Measurements from ENCODE around the gene FAM124B. TPM values are rescaled to one million over a fixed set of nuclear protein-coding genes. Genes with fewer than 3 reads are reported as not detected.

Gene FAM124B
- polyA plus RNA-seq, 1 of the 3 experiments (the other 2 are of a cell fraction), result not detected

GRCh38 chr2:224334726-224335125 is 67.2 kb downstream of the FAM124B start:
- H3K4me2 ChIP-seq, result no peak overlapping the region
- POLR2A ChIA-PET, result no interaction called here
- CTCF ChIA-PET, result no interaction called here
- H4K20me1 ChIP-seq (ENCODE audit: insufficient read depth), result no peaks in the 10 kb centered on the region
- H3K9me2 ChIP-seq, result no peaks in the 10 kb centered on the region
- H3K36me3 ChIP-seq (replicated peaks in 1 of 2; ENCODE audit: control insufficient read depth in 1 of 2, insufficient read depth in 2 of 2, low read length in 1 of 2), result no peaks in the 10 kb centered on the region
- no peaks in the 10 kb centered on the region for H3K9me3 ChIP-seq
- TF ChIP-seq RCOR1 (IDR thresholded peaks at IDR 0.05; ENCODE audit: low read length), result no peak
- no peak for TF ChIP-seq FOXJ3 (CRISPR knock-in tag; IDR thresholded peaks at IDR 0.05)
- TF ChIP-seq IRF3 (IDR thresholded peaks at IDR 0.05; ENCODE audit: low read depth, low read length), result no peak
- TF ChIP-seq FOXM1 (IDR thresholded peaks at IDR 0.05; ENCODE audit: low read depth), result no peak
- TF ChIP-seq GATA2 (CRISPR knock-in tag; IDR thresholded peaks at IDR 0.05), result no peak
- TF ChIP-seq TAF1 (IDR thresholded peaks at IDR 0.05; ENCODE audit: borderline replicate concordance, low read depth, low read length), result no peak
- TF ChIP-seq, protein P1, sequence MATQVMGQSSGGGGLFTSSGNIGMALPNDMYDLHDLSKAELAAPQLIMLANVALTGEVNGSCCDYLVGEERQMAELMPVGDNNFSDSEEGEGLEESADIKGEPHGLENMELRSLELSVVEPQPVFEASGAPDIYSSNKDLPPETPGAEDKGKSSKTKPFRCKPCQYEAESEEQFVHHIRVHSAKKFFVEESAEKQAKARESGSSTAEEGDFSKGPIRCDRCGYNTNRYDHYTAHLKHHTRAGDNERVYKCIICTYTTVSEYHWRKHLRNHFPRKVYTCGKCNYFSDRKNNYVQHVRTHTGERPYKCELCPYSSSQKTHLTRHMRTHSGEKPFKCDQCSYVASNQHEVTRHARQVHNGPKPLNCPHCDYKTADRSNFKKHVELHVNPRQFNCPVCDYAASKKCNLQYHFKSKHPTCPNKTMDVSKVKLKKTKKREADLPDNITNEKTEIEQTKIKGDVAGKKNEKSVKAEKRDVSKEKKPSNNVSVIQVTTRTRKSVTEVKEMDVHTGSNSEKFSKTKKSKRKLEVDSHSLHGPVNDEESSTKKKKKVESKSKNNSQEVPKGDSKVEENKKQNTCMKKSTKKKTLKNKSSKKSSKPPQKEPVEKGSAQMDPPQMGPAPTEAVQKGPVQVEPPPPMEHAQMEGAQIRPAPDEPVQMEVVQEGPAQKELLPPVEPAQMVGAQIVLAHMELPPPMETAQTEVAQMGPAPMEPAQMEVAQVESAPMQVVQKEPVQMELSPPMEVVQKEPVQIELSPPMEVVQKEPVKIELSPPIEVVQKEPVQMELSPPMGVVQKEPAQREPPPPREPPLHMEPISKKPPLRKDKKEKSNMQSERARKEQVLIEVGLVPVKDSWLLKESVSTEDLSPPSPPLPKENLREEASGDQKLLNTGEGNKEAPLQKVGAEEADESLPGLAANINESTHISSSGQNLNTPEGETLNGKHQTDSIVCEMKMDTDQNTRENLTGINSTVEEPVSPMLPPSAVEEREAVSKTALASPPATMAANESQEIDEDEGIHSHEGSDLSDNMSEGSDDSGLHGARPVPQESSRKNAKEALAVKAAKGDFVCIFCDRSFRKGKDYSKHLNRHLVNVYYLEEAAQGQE (IDR thresholded peaks at IDR 0.05; ENCODE audit: low read depth, low read length), result no peak
- H3F3A ChIP-seq (replicated peaks; ENCODE audit: insufficient read depth), result no peaks in the 10 kb centered on the region
- no peaks in the 10 kb centered on the region for H3K79me2 ChIP-seq (ENCODE audit: insufficient read depth)
- H3K27me3 ChIP-seq (ENCODE audit: insufficient read depth), result peaks cover 4% of the 10 kb centered on the region; the same call in 1 of the 2 replicates
- no peak overlapping the region for H3K4me3 ChIP-seq (ENCODE audit: low read depth in 2 of 2, low read length in 1 of 2)
- DNase-seq, result no peak
- no peak overlapping the region for H3K27ac ChIP-seq (ENCODE audit: low read depth in 2 of 2, low read length in 1 of 2)
- WGBS (ENCODE audit: low lambda C conversion rate), result 49% methylated on average over 2 of the region's 2 CpGs
- H2AFZ ChIP-seq (ENCODE audit: low read depth), result no peak overlapping the region
- peaks cover 0 to 4% of the 10 kb centered on the region in 2 experiments; a peak in 1 of 4 replicates for H3K4me1 ChIP-seq (ENCODE audit: control insufficient read depth in 1 of 2, insufficient read depth in 2 of 2, low read depth in 1 of 2, low read length in 1 of 2)
- H3K9ac ChIP-seq, result no peak overlapping the region

GRCh38 chr2:224333726-224334482 is 68.0 kb downstream of the FAM124B start:
- Histone ChIP-seq H4K20me1 (ENCODE audit: insufficient read depth) (no peaks in the 10 kb centered on the region), H3K9me2 (no peaks in the 10 kb centered on the region), H3K79me2 (ENCODE audit: insufficient read depth) (no peaks in the 10 kb centered on the region), H3K4me3 (ENCODE audit: low read depth in 2 of 2, low read length in 1 of 2) (no peak overlapping the region), H3F3A (replicated peaks; ENCODE audit: insufficient read depth) (no peaks in the 10 kb centered on the region), H3K27ac (ENCODE audit: low read depth in 2 of 2, low read length in 1 of 2) (no peak overlapping the region), H3K4me2 (no peak overlapping the region), H3K9ac (no peak overlapping the region), H3K4me1 (ENCODE audit: control insufficient read depth in 1 of 2, insufficient read depth in 2 of 2, low read depth in 1 of 2, low read length in 1 of 2) (peaks cover 0 to 4% of the 10 kb centered on the region in 2 experiments; a peak in 1 of 4 replicates), H2AFZ (ENCODE audit: low read depth) (no peak overlapping the region), H3K36me3 (replicated peaks in 1 of 2; ENCODE audit: control insufficient read depth in 1 of 2, insufficient read depth in 2 of 2, low read length in 1 of 2) (no peaks in the 10 kb centered on the region), H3K9me3 (no peaks in the 10 kb centered on the region), H3K27me3 (ENCODE audit: insufficient read depth) (peaks cover 4% of the 10 kb centered on the region; the same call in 1 of the 2 replicates)
- DNase-seq, result no peak
- ChIA-PET POLR2A (no interaction called here), CTCF (interaction anchor here (1.3 kb wide), 1 partner anchor 24 kb away, joined by 3 read pairs; no protein-coding TSS in a partner anchor)
- TF ChIP-seq RCOR1 (IDR thresholded peaks at IDR 0.05; ENCODE audit: low read length), result no peak
- no peak for TF ChIP-seq FOXM1 (IDR thresholded peaks at IDR 0.05; ENCODE audit: low read depth)
- no peak for TF ChIP-seq RFX5 (IDR thresholded peaks at IDR 0.05; ENCODE audit: low read length)
- TF ChIP-seq RAD21 (IDR thresholded peaks at IDR 0.05; ENCODE audit: low read length), result no peak
- TF ChIP-seq, protein P2, sequence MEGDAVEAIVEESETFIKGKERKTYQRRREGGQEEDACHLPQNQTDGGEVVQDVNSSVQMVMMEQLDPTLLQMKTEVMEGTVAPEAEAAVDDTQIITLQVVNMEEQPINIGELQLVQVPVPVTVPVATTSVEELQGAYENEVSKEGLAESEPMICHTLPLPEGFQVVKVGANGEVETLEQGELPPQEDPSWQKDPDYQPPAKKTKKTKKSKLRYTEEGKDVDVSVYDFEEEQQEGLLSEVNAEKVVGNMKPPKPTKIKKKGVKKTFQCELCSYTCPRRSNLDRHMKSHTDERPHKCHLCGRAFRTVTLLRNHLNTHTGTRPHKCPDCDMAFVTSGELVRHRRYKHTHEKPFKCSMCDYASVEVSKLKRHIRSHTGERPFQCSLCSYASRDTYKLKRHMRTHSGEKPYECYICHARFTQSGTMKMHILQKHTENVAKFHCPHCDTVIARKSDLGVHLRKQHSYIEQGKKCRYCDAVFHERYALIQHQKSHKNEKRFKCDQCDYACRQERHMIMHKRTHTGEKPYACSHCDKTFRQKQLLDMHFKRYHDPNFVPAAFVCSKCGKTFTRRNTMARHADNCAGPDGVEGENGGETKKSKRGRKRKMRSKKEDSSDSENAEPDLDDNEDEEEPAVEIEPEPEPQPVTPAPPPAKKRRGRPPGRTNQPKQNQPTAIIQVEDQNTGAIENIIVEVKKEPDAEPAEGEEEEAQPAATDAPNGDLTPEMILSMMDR (IDR thresholded peaks at IDR 0.05), result no peak
- TF ChIP-seq RXRA (IDR thresholded peaks at IDR 0.05; ENCODE audit: borderline replicate concordance, low read depth), result no peak
- TF ChIP-seq TAF1 (IDR thresholded peaks at IDR 0.05; ENCODE audit: borderline replicate concordance, low read depth, low read length), result no peak
- TF ChIP-seq JUND (IDR thresholded peaks at IDR 0.05), result no peak
- no peak for TF ChIP-seq NFIC (IDR thresholded peaks at IDR 0.05; ENCODE audit: borderline replicate concordance)
- WGBS (ENCODE audit: low lambda C conversion rate), result 83% methylated on average over 6 of the region's 6 CpGs
